HL-60 (cell line): ENCODE results near the gene E2F4.
A peak's percentile ranks its signal among the peaks of the same experiment; 100 is the strongest.

ENCODE experiments used
- CTCF ChIP-seq: IDR thresholded peaks from one replicate; pipeline ENCODE4 v1.5.1; 2011; ENCODE audit warnings: low read length, control low read depth, inconsistent platforms; ENCODE audit not compliant: insufficient read depth
- POLR2AphosphoS5 ChIP-seq: IDR thresholded peaks from 2 replicates; pipeline ENCODE4 v1.6.1; 2012; ENCODE audit warnings: low read depth
- TF ChIP-seq, protein P1 (sequence below): IDR thresholded peaks from 2 replicates; pipeline ENCODE4 v1.6.1; 2012; ENCODE audit warnings: low read depth; ENCODE audit not compliant: insufficient replicate concordance

DNA sequence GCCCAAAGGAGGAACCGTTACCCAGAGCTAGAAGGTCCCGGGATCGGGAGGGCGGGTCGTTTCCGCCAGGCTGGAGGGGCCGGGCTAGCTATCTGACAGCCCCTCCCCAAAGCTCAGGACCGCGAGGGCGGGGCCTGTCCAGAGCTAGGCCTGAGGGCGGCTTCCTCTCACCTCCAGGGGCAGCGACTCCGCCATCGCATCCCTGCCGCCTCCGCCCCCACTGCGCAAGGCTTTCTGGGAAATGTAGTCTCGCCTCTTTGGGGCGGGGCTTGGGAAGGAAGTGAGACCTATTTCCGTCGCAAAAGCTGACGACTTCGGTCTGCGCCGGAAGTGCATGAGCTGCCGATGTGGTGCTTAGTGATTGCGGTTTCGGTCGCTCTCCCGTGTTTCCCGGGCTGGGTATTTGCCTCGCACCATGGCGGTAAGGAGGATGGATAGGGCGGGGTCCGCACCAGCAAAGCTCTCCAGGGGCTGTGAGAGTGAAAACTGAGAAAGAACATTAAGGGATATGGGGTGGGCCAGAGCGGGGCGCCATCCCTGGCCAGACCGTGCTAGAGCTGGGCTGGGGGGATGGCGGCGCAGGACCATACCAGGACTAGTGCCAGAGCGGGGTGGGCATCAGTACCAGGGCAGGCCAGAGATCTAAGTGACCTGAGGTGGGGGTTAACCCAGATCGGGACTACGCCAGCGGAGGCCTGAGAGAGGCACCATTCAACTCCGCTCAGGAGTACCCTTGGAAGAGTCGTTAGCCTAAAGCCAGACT, 35.0 kb downstream of the E2F4 start, which contains the start of gene TMEM208:
- TF ChIP-seq CTCF (no peak), POLR2AphosphoS5 (peak; percentile 93)
- TF ChIP-seq, protein P1, sequence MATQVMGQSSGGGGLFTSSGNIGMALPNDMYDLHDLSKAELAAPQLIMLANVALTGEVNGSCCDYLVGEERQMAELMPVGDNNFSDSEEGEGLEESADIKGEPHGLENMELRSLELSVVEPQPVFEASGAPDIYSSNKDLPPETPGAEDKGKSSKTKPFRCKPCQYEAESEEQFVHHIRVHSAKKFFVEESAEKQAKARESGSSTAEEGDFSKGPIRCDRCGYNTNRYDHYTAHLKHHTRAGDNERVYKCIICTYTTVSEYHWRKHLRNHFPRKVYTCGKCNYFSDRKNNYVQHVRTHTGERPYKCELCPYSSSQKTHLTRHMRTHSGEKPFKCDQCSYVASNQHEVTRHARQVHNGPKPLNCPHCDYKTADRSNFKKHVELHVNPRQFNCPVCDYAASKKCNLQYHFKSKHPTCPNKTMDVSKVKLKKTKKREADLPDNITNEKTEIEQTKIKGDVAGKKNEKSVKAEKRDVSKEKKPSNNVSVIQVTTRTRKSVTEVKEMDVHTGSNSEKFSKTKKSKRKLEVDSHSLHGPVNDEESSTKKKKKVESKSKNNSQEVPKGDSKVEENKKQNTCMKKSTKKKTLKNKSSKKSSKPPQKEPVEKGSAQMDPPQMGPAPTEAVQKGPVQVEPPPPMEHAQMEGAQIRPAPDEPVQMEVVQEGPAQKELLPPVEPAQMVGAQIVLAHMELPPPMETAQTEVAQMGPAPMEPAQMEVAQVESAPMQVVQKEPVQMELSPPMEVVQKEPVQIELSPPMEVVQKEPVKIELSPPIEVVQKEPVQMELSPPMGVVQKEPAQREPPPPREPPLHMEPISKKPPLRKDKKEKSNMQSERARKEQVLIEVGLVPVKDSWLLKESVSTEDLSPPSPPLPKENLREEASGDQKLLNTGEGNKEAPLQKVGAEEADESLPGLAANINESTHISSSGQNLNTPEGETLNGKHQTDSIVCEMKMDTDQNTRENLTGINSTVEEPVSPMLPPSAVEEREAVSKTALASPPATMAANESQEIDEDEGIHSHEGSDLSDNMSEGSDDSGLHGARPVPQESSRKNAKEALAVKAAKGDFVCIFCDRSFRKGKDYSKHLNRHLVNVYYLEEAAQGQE = peak; percentile 35
